GM13976 (cell line): ENCODE measurements around the gene GPR161.
A peak's percentile ranks its signal among the peaks of the same experiment; 100 is the strongest.

Experiments used
- DNase-seq: peaks from one replicate; pipeline ENCODE4 v3.0.0; 2012; ENCODE audit warnings: low spot score
- in situ Hi-C: fragments of 300-500 bp; cut with MboI; formaldehyde crosslinking; loops from one replicate; pipeline ENCODE4 v1.12.0; 2022; ENCODE audit warnings: low sequenced_read_pairs, mixed read lengths, inconsistent platforms; ENCODE audit not compliant: unreplicated experiment
- TF ChIP-seq, protein P1 (sequence below): IDR thresholded peaks from 2 replicates; pipeline ENCODE4 v1.5.1; 2012; ENCODE audit warnings: borderline replicate concordance, mild to moderate bottlenecking; ENCODE audit not compliant: insufficient read depth; ENCODE audit errors: extremely low read depth, missing control alignments, control extremely low read depth

The GPR161 gene

GRCh38 chr1:168172250-168172915, 35.7 kb upstream of the GPR161 start:
- in situ Hi-C loops = no loop called here
- TF ChIP-seq, protein P1, sequence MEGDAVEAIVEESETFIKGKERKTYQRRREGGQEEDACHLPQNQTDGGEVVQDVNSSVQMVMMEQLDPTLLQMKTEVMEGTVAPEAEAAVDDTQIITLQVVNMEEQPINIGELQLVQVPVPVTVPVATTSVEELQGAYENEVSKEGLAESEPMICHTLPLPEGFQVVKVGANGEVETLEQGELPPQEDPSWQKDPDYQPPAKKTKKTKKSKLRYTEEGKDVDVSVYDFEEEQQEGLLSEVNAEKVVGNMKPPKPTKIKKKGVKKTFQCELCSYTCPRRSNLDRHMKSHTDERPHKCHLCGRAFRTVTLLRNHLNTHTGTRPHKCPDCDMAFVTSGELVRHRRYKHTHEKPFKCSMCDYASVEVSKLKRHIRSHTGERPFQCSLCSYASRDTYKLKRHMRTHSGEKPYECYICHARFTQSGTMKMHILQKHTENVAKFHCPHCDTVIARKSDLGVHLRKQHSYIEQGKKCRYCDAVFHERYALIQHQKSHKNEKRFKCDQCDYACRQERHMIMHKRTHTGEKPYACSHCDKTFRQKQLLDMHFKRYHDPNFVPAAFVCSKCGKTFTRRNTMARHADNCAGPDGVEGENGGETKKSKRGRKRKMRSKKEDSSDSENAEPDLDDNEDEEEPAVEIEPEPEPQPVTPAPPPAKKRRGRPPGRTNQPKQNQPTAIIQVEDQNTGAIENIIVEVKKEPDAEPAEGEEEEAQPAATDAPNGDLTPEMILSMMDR = no peak
- DNase-seq = no peak

- in situ Hi-C loops = no loop called here
- peak; percentile 28 for DNase-seq
- TF ChIP-seq, protein P1 = no peak
Observed at GRCh38 chr1:168170564-168171508, 34.1 kb upstream of the GPR161 start.

- no peak for DNase-seq
- in situ Hi-C loops = no loop called here
- TF ChIP-seq, protein P1 = no peak
Observed at GRCh38 chr1:168167806-168168205, 31.1 kb upstream of the GPR161 start.

DNA sequence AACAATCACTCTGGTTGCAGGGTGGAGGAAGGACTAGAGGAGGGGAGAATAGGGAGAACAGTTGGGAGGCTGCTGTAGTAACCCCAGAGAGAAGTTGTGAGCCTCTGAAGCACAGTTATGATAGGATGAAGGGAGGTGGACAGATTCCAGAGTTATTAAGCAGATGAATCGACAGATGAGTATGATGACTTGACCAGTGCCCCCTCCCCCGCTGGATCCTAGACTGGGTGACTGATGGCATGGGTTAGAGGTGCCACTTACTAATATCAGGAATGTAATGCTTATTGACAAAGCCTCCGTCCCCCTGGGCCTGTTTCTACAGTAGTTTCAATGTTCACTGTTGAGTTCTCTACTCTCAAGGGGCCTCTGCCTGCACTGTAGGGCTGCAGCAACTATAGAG, 28.0 kb upstream of the GPR161 start:
- in situ Hi-C loops = no loop called here
- TF ChIP-seq, protein P1 = no peak
- DNase-seq = no peak

DNA sequence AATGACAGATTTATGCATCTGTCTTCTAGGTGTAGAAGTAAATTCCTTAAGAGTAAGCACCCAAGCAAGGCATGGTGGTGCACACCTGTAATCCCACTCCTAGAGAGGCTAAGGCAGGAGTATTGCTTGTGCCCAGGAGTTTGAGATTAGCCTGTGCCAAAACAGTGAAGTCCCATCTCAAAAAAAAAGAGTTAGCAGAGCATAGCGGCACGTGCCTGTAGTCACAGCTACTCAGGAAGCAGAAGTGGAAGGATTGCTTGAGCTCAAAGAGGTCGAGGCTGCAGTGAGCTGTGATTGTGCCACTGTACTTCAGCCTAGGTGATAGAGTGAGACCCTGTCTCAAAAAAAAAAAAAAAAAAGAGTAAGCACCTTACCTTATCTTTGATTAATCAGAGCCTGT, 26.9 kb upstream of the GPR161 start:
- TF ChIP-seq, protein P1 = no peak
- in situ Hi-C loops = no loop called here
- DNase-seq = no peak

DNA sequence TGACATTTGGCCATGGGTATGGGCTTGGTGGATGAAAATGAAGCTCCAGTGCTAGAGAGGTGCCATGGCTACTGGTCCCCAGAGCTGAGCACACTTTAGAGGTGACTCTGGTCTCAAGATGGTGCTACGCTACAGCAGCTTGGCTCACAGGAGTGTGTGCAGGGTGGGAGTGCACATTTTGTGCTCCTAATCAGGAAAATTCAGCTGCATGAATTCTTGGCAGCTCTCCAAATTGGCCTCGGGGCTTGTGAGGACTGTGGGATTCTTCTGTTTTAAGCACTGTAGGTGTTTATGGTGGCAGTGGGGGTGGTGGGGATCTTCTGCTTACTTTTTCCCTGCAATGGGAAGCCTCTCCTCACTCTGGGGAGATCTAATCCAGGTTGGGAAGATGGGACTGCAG, 24.7 kb upstream of the GPR161 start:
- no peak for DNase-seq
- in situ Hi-C loops = no loop called here
- TF ChIP-seq, protein P1 = no peak
